Endodermal cell (in vitro differentiated cells): ENCODE data around the gene KLKB1. TPM values are rescaled to one million over a fixed set of nuclear protein-coding genes. Genes with fewer than 3 reads are reported as not detected.

ENCODE experiments used
- DNase-seq: peaks from one replicate; pipeline ENCODE4 v3.0.0-alpha.2; 2017
- H3K27ac ChIP-seq: 2 replicates; pipeline ENCODE4 v1.5.1; 2013; ENCODE audit warnings: mild to moderate bottlenecking, low read depth, low read length, moderate library complexity
- H3K27me3 ChIP-seq: 2 replicates; pipeline ENCODE4 v1.6.1; 2013; ENCODE audit warnings: mild to moderate bottlenecking, low read length, moderate library complexity; ENCODE audit not compliant: insufficient read depth, control insufficient read depth, poor library complexity, severe bottlenecking
- H3K36me3 ChIP-seq: 2 replicates; pipeline ENCODE4 v1.7.0; 2013; ENCODE audit warnings: mild to moderate bottlenecking, low read length, moderate library complexity; ENCODE audit not compliant: control insufficient read depth, insufficient read depth
- H3K4me1 ChIP-seq: one replicate; pipeline ENCODE4 v1.7.0; 2013; ENCODE audit warnings: low read length; ENCODE audit not compliant: control insufficient read depth, insufficient read depth
- H3K4me3 ChIP-seq: 2 replicates; pipeline ENCODE4 v1.5.1; 2013; ENCODE audit warnings: mild to moderate bottlenecking, low read length, moderate library complexity
- H3K9ac ChIP-seq: 2 replicates; pipeline ENCODE4 v1.6.1; 2013; ENCODE audit warnings: mild to moderate bottlenecking, low read length, moderate library complexity; ENCODE audit not compliant: poor library complexity, severe bottlenecking; ENCODE audit errors: extremely low read depth
- H3K9me3 ChIP-seq: 2 replicates; pipeline ENCODE4 v1.6.1; 2013; ENCODE audit warnings: mild to moderate bottlenecking, low read length, moderate library complexity; ENCODE audit not compliant: control insufficient read depth
- H3K27ac Mint-ChIP-seq: 2 replicates; pipeline ENCODE4 v1.8.0; 2020; ENCODE audit warnings: mixed read lengths
- H3K27me3 Mint-ChIP-seq: 2 replicates; pipeline ENCODE4 v1.8.0; 2021; ENCODE audit warnings: mild to moderate bottlenecking, mixed read lengths; ENCODE audit not compliant: insufficient read depth
- H3K36me3 Mint-ChIP-seq: 2 replicates; pipeline ENCODE4 v1.8.0; 2020; ENCODE audit warnings: low read depth, mixed read lengths
- H3K4me1 Mint-ChIP-seq: 2 replicates; pipeline ENCODE4 v1.8.0; 2020; ENCODE audit warnings: mixed read lengths
- H3K4me3 Mint-ChIP-seq: 2 replicates; pipeline ENCODE4 v1.8.0; 2020; ENCODE audit warnings: mild to moderate bottlenecking, moderate library complexity, mixed read lengths
- H3K9me3 Mint-ChIP-seq: 2 replicates; pipeline ENCODE4 v1.8.0; 2020; ENCODE audit warnings: mild to moderate bottlenecking, mixed read lengths
- CTCF ChIP-seq: fragments of 200-600 bp; sonication (generic); conservative IDR thresholded peaks from 2 replicates; pipeline ENCODE4 v1.5.0; 2021; ENCODE audit warnings: antibody characterized with exemption, mild to moderate bottlenecking
- WGBS, 2 experiments: methylation state at CpG; one replicate each; pipeline versions ENCODE4 v1.1.5 to v1.1.7; 2013; ENCODE audit warnings: missing lambda C conversion rate in 2 of 2, mixed read lengths in 1 of 2; ENCODE audit not compliant: insufficient coverage in 1 of 2, insufficient read length in 1 of 2; 5-methylcytosine and 5-hydroxymethylcytosine counted together
- total RNA-seq, 2 donors: library from RNA; stranded (reverse); fragmentation: NEBNext Ultra II Directional in 1 of 2; extraction: Animal tissue kit (Norgen Biotek cat#: 25700) in 1 of 2; gene quantifications; 2 replicates in 1 of 2; 3 replicates in 1 of 2; pipeline ENCODE4 v1.2.1, GENCODE V29; 2021

The KLKB1 gene
- total RNA-seq, 2 donors from 2014 or later, result 9.5 to 11.9 TPM

GRCh38 chr4:186221624-186222023 is 5.7 kb upstream of the KLKB1 start:
- Mint-ChIP-seq H3K9me3 (peaks cover 35% of the 10 kb centered on the region), H3K27ac (no peak overlapping the region), H3K4me3 (no peak overlapping the region), H3K36me3 (peaks cover 11% of the 10 kb centered on the region), H3K4me1 (peaks cover 13% of the 10 kb centered on the region), H3K27me3 (no peaks in the 10 kb centered on the region)
- Histone ChIP-seq H3K9me3 (peaks cover 30% of the 10 kb centered on the region), H3K4me1 (no peaks in the 10 kb centered on the region), H3K27me3 (peaks cover 5% of the 10 kb centered on the region), H3K36me3 (no peaks in the 10 kb centered on the region), H3K4me3 (no peak overlapping the region), H3K9ac (no peak overlapping the region), H3K27ac (no peak overlapping the region)
- DNase-seq, result no peak
- WGBS, 2 experiments, result 90 to 92% methylated on average over 1 of the region's 1 CpG
- TF ChIP-seq CTCF, result no peak

DNA sequence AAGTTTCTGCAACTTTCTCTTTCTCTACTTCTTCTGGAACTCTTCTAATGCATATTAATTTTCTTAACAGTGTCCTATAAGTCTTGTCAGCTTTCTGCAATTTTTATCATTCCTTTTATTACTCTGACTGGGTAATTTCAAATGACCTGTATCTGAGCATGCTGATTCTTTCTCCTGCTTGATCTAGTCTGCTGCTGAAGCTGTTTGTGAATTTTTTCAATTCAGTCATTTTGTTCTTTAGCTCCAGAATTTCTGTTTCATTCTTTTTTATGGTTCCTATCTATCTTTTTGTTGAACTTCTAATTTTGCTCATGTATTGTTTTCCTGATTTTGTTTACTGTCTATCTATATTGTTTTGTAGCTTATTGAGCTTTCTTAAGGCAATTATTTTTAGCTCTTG is 1.5 kb upstream of the KLKB1 start:
- no peaks in the 10 kb centered on the region for H3K4me1 ChIP-seq
- no peak overlapping the region for H3K9ac ChIP-seq
- peaks cover 30% of the 10 kb centered on the region for H3K9me3 ChIP-seq
- Mint-ChIP-seq H3K4me1 (no peaks in the 10 kb centered on the region), H3K27me3 (no peaks in the 10 kb centered on the region), H3K4me3 (no peak overlapping the region), H3K9me3 (peaks cover 38% of the 10 kb centered on the region), H3K27ac (no peak overlapping the region), H3K36me3 (peaks cover 11% of the 10 kb centered on the region)
- no peak for TF ChIP-seq CTCF
- no peaks in the 10 kb centered on the region for H3K36me3 ChIP-seq
- no peak overlapping the region for H3K27ac ChIP-seq
- DNase-seq, result no peak
- H3K4me3 ChIP-seq, result no peak overlapping the region
- no peaks in the 10 kb centered on the region for H3K27me3 ChIP-seq

DNA sequence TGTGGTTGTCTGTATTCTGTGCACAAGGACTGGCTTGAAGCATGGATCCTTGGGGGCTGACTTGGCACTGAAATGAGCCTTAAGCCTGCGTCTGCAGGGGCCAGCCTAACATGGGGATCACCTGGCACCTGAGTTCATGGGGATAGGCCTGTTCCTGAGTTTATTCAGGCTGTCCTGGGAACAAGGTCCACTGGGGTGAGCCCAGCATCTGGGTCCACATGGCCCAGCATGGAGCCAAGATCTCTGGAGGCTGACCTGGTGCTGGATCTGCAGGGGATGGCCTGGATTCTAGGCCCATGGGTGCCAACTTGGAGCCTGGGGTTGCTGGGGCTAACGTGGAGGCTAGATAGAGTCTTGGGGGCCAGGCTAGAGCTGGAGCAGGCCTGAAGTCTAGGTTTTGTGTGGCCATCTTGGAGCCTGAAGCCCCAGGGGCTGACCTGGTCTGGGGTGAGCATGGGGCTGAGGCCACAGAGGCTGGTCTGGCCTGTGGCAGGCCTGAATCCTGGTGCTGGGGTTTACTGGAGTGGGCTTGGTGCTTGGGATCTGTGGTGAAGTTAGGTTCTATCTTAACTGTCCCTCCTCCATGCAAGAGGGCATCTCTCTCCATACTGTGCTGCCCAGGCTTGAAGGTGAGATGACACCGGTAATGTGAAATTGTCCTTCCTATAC is 652 bp upstream of the KLKB1 start:
- Mint-ChIP-seq H3K4me1 (no peaks in the 10 kb centered on the region), H3K27me3 (no peaks in the 10 kb centered on the region), H3K4me3 (no peak overlapping the region), H3K27ac (no peak overlapping the region), H3K36me3 (peaks cover 11% of the 10 kb centered on the region), H3K9me3 (peaks cover 38% of the 10 kb centered on the region)
- 95 to 100% methylated on average over 3 of the region's 3 CpGs for WGBS, 2 experiments
- no peaks in the 10 kb centered on the region for H3K4me1 ChIP-seq
- peaks cover 30% of the 10 kb centered on the region for H3K9me3 ChIP-seq
- H3K9ac ChIP-seq, result no peak overlapping the region
- TF ChIP-seq CTCF, result no peak
- DNase-seq, result no peak
- no peaks in the 10 kb centered on the region for H3K36me3 ChIP-seq
- H3K27ac ChIP-seq, result no peak overlapping the region
- no peak overlapping the region for H3K4me3 ChIP-seq
- no peaks in the 10 kb centered on the region for H3K27me3 ChIP-seq
